Measurements from ENCODE around the gene FAM72B.
"Not testable (repeated sequence)": the region's sequence is repeated elsewhere in the genome, so short reads cannot be mapped to it uniquely, and the experiment has no call there.

DNA sequence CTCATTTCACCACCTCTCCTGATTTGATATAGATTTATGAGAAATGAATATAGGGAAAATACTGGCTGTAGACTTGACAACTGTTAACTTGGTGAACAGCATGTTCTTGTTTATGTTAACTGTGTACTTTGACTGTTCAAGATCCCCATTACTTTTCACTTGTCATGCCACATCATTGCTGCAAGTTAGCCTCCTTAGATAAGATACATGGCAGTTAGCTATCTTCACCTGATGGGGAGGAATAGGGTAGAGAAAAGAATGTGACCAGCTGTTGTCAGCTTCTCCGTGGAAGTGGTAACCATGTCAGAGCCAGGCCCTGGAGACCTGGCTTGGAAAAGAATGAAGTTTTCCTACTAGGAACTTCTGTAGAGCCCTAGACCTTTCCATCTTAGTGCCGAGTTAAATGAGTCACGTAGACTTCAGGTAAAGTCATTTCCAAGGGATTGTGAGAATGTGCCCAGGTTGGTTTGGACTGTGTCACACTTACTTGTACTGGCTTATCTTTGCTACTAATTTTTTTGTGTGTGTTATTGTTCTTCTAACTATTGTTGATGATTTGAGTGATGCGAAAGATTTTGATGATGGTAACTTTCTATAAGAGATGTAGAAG, 42.3 kb upstream of the FAM72B start:
- TF ChIP-seq TAF1 (IDR thresholded peaks at IDR 0.05; ENCODE audit: low read depth, low read length); POLR2AphosphoS5 (IDR thresholded peaks at IDR 0.05; ENCODE audit: low read depth, low read length); POLR2A (IDR thresholded peaks at IDR 0.05; ENCODE audit: low read depth, low read length); POU2F2 (IDR thresholded peaks at IDR 0.05; ENCODE audit: low read depth, low read length); SPI1 (IDR thresholded peaks at IDR 0.05; ENCODE audit: low read depth, low read length); PAX5 (IDR thresholded peaks at IDR 0.05; ENCODE audit: insufficient read depth, low read length, severe bottlenecking): not testable (repeated sequence)
